ENCODE measurements around the gene CDH12. TPM values are rescaled to one million over a fixed set of nuclear protein-coding genes. Genes with fewer than 3 reads are reported as not detected.

Gene CDH12
- total RNA-seq, 1 experiment from 2014 or later, result not detected

DNA sequence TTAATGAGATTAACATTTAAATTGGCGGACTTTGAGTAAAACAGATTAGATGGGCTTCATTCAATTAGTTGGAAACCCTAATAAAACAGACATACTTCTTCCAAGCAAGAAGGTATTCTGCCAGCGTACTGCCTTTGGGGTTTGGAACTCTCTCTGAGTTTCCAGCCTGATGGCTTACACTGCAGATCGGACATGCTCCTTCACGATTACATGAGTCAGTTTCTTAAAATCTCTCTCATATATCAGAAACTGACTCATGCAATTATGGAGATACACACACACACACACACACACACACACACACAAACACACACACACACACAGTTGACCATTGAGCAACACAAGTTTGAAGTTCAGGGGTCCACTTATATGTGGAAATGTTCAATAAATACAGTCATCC is 789.4 kb downstream of the CDH12 start:
- H4K91ac ChIP-seq (ENCODE audit: insufficient read length, low read depth, low read length), result no peak overlapping the region
- Mint-ChIP-seq H3K4me1 (no peaks in the 10 kb centered on the region), H3K27me3 (ENCODE audit: low read depth) (no peaks in the 10 kb centered on the region), H3K4me3 (no peak overlapping the region), H3K27ac (no peak overlapping the region), H3K36me3 (ENCODE audit: insufficient read depth in 1 of 3, low read depth in 3 of 3) (no peaks in the 10 kb centered on the region), H3K9me3 (no peaks in the 10 kb centered on the region)
- no peak for TF ChIP-seq CTCF (conservative IDR thresholded peaks at IDR 0.05)
- no peak overlapping the region for H3T11ph ChIP-seq (ENCODE audit: low read length)
- no peak overlapping the region for H2BK120ac ChIP-seq (ENCODE audit: low read depth, low read length, poor library complexity, severe bottlenecking)
- no peak overlapping the region for H2BK5ac ChIP-seq (ENCODE audit: insufficient read length, low read length)
- no peak overlapping the region for H4K8ac ChIP-seq (replicated peaks; ENCODE audit: insufficient read length, low read depth, low read length)
- H3K79me1 ChIP-seq (ENCODE audit: insufficient read depth, low read depth, low read length, poor library complexity, severe bottlenecking), result no peaks in the 10 kb centered on the region
- no peak overlapping the region for H2BK20ac ChIP-seq (ENCODE audit: low read depth, low read length, poor library complexity, severe bottlenecking)
- no peaks in the 10 kb centered on the region for H3K9me3 ChIP-seq (ENCODE audit: control insufficient read depth, low read depth, low read length)
- H4K5ac ChIP-seq (ENCODE audit: insufficient read length, low read depth, low read length), result no peak overlapping the region
- no peak overlapping the region for H3K56ac ChIP-seq (ENCODE audit: insufficient read length, low read depth, low read length)
- no peak overlapping the region for H2AFZ ChIP-seq (ENCODE audit: low read length)
- H3K4me2 ChIP-seq (ENCODE audit: insufficient read depth, insufficient read length, low read length), result no peak overlapping the region
- no peak overlapping the region for H3K27ac ChIP-seq (ENCODE audit: insufficient read length, low read depth, low read length)
- H3K4ac ChIP-seq (ENCODE audit: low read depth, low read length), result no peak overlapping the region
- H4K20me1 ChIP-seq (ENCODE audit: control insufficient read depth, insufficient read depth, insufficient read length), result no peaks in the 10 kb centered on the region
- no peak overlapping the region for H3K14ac ChIP-seq (ENCODE audit: insufficient read depth, low read length)
- H3K79me2 ChIP-seq (ENCODE audit: insufficient read depth, low read length), result no peaks in the 10 kb centered on the region
- WGBS (ENCODE audit: extremely low coverage, insufficient read length, low lambda C conversion rate), result no CpG with 5 or more reads among the region's 4 CpGs
- H3K4me1 ChIP-seq (ENCODE audit: insufficient read depth, low read length), result no peaks in the 10 kb centered on the region
- no peaks in the 10 kb centered on the region for H3K23me2 ChIP-seq (ENCODE audit: insufficient read length, low read depth, low read length, poor library complexity, severe bottlenecking)
- H3K18ac ChIP-seq (ENCODE audit: insufficient read length, low read depth, low read length), result no peak overlapping the region
- H3K27me3 ChIP-seq (ENCODE audit: insufficient read depth, low read length), result no peaks in the 10 kb centered on the region
- no peak for DNase-seq
- no peak overlapping the region for H2BK15ac ChIP-seq (ENCODE audit: low read depth, low read length)
- H3K23ac ChIP-seq (ENCODE audit: insufficient read length, low read depth, low read length), result no peak overlapping the region
- no peak overlapping the region for H2BK12ac ChIP-seq (ENCODE audit: insufficient read length, low read depth, low read length)
- no peak overlapping the region for H3K9ac ChIP-seq (ENCODE audit: extremely low read depth, insufficient read length, low read length)
- no peak overlapping the region for H2AK5ac ChIP-seq (ENCODE audit: insufficient read length, low read length)
